Chondrocyte (in vitro differentiated cells): Measurements from ENCODE around the gene SPATA18. TPM values are rescaled to one million over a fixed set of nuclear protein-coding genes. Genes with fewer than 3 reads are reported as not detected.

Experiments
- DNase-seq: peaks from one replicate; pipeline ENCODE4 v3.0.0; 2021; ENCODE audit warnings: mixed read lengths, low spot score
- H3K27ac Mint-ChIP-seq: one replicate; pipeline ENCODE4 v1.8.0; 2021; ENCODE audit warnings: mild to moderate bottlenecking, moderate library complexity, mixed read lengths; ENCODE audit not compliant: unreplicated experiment
- H3K27me3 Mint-ChIP-seq: 2 replicates; pipeline ENCODE4 v1.8.0; 2021; ENCODE audit warnings: low read depth, mixed read lengths
- H3K36me3 Mint-ChIP-seq: 2 replicates; pipeline ENCODE4 v1.8.0; 2021; ENCODE audit warnings: low read depth, mixed read lengths
- H3K4me1 Mint-ChIP-seq: 2 replicates; pipeline ENCODE4 v1.8.0; 2021; ENCODE audit warnings: low read depth, mild to moderate bottlenecking, mixed read lengths
- H3K4me3 Mint-ChIP-seq: one replicate; pipeline ENCODE4 v1.8.0; 2021; ENCODE audit warnings: mild to moderate bottlenecking, moderate library complexity, mixed read lengths; ENCODE audit not compliant: unreplicated experiment
- H3K9me3 Mint-ChIP-seq: 2 replicates; pipeline ENCODE4 v1.8.0; 2021; ENCODE audit warnings: low read depth, mixed read lengths
- total RNA-seq: library from RNA; stranded (reverse); gene quantifications from 3 replicates; pipeline ENCODE4 v1.2.1, GENCODE V29; 2021
- TF ChIP-seq, protein P1 (sequence below): fragments of 200-600 bp; sonication (generic); IDR thresholded peaks from 2 replicates; pipeline ENCODE4 v1.5.0; 2021; ENCODE audit warnings: antibody characterized with exemption, mild to moderate bottlenecking, moderate library complexity

Gene SPATA18
- total RNA-seq, 1 donor from 2014 or later = 18.7 TPM

DNA sequence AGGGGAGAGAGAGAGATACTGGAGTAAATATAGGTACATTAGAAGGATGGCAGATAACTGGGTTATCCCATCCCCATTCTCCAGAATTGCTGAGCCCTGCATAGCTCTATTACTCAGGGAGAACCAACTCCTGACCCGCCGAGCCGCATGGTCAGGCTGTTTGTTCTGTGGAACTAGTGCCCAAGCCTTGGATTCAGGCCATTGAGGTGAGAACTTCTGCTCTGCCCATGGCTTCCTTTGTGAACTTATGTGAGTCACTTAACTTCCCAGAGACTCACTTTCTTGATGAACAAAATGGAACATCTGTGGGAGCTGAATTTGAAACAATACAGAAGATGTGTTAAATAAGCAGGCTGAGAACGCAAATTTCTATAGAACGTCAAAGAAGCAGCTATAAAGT lies 54.2 kb downstream of the SPATA18 start:
- no peak overlapping the region for H3K27ac Mint-ChIP-seq
- no peaks in the 10 kb centered on the region for H3K36me3 Mint-ChIP-seq
- no peaks in the 10 kb centered on the region for H3K9me3 Mint-ChIP-seq
- no peak for DNase-seq
- H3K27me3 Mint-ChIP-seq = no peaks in the 10 kb centered on the region
- H3K4me1 Mint-ChIP-seq = peaks cover 31% of the 10 kb centered on the region
- no peak overlapping the region for H3K4me3 Mint-ChIP-seq
- TF ChIP-seq, protein P1, sequence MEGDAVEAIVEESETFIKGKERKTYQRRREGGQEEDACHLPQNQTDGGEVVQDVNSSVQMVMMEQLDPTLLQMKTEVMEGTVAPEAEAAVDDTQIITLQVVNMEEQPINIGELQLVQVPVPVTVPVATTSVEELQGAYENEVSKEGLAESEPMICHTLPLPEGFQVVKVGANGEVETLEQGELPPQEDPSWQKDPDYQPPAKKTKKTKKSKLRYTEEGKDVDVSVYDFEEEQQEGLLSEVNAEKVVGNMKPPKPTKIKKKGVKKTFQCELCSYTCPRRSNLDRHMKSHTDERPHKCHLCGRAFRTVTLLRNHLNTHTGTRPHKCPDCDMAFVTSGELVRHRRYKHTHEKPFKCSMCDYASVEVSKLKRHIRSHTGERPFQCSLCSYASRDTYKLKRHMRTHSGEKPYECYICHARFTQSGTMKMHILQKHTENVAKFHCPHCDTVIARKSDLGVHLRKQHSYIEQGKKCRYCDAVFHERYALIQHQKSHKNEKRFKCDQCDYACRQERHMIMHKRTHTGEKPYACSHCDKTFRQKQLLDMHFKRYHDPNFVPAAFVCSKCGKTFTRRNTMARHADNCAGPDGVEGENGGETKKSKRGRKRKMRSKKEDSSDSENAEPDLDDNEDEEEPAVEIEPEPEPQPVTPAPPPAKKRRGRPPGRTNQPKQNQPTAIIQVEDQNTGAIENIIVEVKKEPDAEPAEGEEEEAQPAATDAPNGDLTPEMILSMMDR = no peak

DNA sequence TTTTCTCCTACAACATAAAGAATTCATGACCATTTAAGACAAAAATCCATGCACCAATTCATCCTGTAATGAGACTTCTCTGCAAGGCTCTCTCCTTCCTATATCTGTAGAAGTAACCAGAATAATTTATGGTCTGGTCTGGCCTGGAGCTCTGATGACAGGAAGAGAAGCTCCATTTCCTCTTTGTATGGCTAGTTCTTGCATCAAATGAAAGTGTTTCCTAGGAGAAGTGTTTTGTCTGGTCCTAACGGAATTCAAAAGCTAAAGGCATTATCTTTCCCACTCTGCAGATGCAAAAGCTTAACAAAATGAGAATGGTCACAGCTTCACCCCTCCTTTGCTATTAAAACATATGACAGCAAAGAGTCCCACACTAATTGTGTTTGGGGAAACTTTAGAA lies 55.1 kb downstream of the SPATA18 start:
- no peaks in the 10 kb centered on the region for H3K27me3 Mint-ChIP-seq
- no peaks in the 10 kb centered on the region for H3K9me3 Mint-ChIP-seq
- no peak overlapping the region for H3K4me3 Mint-ChIP-seq

DNA sequence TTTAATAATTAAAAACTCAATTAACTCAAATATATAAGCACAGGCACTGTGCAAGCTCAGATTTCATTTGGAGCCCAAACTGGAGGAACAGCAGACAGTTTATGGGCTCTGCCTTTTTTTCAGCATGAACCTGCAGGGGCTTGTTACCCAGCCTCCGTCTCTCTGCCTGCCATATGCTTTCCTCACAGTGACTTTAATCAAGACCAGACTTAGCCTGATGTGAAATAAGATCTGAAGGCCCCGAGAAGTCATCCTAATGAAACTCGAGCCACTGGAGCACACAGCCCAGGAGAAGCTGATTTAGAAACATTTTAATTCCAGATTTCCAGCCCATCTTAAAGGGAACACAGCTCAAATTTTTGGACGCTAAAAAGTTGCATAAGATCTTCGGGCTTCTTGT lies 55.6 kb downstream of the SPATA18 start:
- H3K4me1 Mint-ChIP-seq = peaks cover 25% of the 10 kb centered on the region
- no peaks in the 10 kb centered on the region for H3K27me3 Mint-ChIP-seq
- H3K27ac Mint-ChIP-seq = no peak overlapping the region
- H3K36me3 Mint-ChIP-seq = no peaks in the 10 kb centered on the region
- H3K9me3 Mint-ChIP-seq = no peaks in the 10 kb centered on the region
- DNase-seq = no peak
- TF ChIP-seq, protein P1 = no peak
- H3K4me3 Mint-ChIP-seq = no peak overlapping the region

More for the DNA sequence above, 55.1 kb downstream of the SPATA18 start:
- Mint-ChIP-seq H3K27ac (no peak overlapping the region), H3K36me3 (no peaks in the 10 kb centered on the region), H3K4me1 (peaks cover 29% of the 10 kb centered on the region)
- DNase-seq = no peak
- TF ChIP-seq, protein P1 = no peak

DNA sequence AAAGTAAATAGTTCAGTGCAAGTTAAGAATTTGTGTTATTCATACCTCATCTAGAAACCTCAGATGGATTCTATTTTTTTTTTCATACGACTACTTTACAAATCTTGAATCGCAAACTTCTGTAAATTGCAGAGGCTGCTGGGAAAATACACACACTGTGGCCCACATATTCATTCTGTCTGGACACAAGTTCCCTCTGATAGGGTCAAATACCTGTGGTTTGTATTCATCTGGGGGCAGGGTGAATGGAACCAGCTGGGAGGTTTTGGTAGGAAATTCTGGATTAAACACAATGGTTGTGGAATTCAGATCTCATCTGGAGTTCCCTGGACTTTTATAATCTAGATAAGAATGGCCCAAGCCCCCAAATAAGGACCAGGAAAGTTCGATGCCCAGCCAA lies 56.2 kb downstream of the SPATA18 start:
- Mint-ChIP-seq H3K27ac (no peak overlapping the region), H3K9me3 (no peaks in the 10 kb centered on the region), H3K4me3 (no peak overlapping the region), H3K4me1 (peaks cover 32% of the 10 kb centered on the region), H3K27me3 (no peaks in the 10 kb centered on the region), H3K36me3 (no peaks in the 10 kb centered on the region)
- DNase-seq = no peak
- TF ChIP-seq, protein P1 = no peak

DNA sequence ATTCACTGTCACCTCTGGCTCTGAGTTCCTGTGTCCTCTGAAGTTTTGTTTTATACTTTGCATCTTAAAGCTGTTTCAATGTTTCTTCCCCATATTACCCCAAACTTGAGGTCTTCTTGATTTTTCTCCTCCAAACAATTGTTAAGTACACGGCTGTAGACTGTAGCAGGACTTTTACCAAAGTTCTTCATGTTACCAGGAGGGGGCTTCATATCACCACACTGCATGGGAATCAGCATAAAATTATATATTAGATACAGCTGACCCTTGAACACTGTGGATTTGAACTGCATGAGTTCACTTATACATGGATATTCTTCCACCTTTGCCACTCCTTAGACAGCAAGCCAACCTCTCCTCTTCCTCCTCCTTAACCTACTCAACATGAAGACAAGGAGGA lies 56.6 kb downstream of the SPATA18 start:
- Mint-ChIP-seq H3K27me3 (no peaks in the 10 kb centered on the region), H3K27ac (no peak overlapping the region), H3K36me3 (no peaks in the 10 kb centered on the region), H3K4me1 (peaks cover 33% of the 10 kb centered on the region), H3K9me3 (no peaks in the 10 kb centered on the region), H3K4me3 (no peak overlapping the region)
- no peak for DNase-seq
- TF ChIP-seq, protein P1 = peak; percentile 59
